GM19238 (cell line): ENCODE results near the gene RFK.

ENCODE experiments used
- DNase-seq: peaks from one replicate; pipeline ENCODE4 v3.0.0; 2011; ENCODE audit warnings: low spot score; ENCODE audit not compliant: insufficient read length

Gene RFK

GRCh38 chr9:76412638-76413037, 18.4 kb upstream of the RFK start:
- no peak for DNase-seq

- no peak for DNase-seq
Measured at GRCh38 chr9:76405868-76406267, 11.6 kb upstream of the RFK start.

DNA sequence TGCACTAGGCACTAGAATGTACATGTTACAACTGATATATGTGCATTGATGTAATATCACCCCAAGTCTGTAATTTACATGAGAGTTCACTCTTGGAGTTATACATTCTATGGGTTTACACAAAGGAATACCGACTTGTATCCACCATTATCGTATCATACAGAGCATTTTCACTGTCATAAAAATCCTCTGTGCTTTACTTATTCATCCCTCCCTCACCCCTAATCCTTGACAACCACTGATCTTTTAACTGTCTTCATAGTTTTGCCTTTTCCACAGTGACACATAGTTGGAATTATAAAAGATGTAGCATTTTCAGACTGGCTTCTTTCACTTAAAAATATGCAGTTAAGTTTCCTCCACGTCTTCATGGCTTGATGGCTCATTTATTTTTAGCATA, 11.1 kb upstream of the RFK start:
- DNase-seq: no peak

DNA sequence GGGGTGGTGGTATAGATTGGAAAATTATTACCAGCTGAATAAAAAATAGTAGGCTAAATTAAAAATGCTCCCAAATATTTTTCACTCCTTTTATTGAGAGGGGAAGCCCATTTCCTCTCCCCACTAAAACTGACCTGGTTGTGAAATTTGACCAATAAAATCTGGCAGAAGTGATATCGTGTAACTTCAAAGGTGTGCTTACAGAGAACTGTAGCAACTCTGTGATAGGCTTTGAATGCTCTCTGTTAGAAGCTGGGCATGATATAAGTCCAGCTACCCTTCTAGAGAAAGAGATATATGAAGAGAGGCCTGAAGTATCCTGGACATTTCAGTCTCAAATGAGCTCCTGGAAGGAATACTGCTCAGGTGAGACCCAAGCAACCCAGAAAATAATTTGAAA, 10.2 kb upstream of the RFK start:
- no peak for DNase-seq

GRCh38 chr9:76403352-76403751, 9.1 kb upstream of the RFK start:
- DNase-seq: peak; percentile 13

GRCh38 chr9:76401580-76402354, 7.5 kb upstream of the RFK start:
- no peak for DNase-seq

DNA sequence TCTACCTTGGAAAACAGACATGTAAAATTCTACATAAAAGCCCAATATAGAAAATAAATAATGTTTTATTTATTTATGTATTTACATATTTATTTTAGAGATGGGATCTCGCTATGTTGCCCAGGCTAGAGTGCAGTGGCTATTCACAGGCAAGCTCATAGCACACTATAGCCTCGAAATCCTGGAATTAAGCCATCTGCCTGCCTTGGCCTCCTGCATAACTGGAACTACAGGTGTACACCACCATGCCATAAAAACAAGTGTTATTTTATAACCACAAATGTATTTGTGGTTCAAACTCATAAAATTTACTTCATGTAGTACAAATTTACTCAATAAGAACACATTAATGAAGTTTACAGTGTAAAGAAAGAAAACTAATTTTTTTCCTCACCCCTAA, 7.0 kb upstream of the RFK start:
- no peak for DNase-seq

DNA sequence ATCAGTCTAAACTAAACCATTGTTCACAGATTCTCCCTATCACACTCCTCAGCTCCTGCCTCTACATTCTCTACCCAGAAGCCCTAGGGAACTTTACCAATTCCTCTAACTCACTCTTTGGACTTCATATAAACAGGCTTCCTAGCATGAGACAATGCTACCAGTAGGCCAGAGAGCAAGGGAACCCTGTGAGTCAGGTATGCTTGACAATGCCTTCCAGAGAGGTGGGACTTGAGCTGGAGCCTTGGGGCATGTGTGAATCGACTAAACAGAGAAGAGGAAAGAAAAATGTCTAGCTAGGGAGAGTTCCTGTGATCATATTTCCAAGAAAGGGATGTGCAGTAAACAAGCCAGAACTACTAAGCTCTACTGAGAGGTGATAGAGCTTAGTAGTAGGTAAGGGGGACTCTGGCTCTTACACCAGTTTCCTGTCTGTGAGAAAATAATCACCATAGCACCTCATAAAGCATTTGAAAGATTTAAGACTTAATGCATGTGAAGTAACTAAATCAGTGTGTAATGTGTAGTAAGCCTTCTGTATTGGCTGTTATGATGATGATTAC, 6.4 kb upstream of the RFK start:
- no peak for DNase-seq

DNA sequence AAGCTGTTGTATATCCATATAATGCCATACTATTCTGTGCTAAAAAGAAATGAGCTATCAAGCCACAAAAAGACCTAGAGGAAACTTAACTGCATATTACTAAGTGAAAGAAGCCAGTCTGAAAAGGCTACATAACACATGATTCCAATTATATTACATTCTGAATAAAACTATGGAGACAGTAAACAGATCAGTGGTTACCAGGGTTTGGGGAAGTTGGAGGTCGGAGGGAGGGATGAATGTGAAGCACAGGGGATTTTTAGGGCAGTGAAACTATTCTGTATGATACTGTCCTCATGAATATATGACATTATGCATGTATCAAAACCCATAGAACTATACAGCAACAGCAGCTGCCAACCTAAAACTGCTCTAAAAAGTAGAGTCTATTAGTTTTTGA, 5.6 kb upstream of the RFK start:
- DNase-seq: no peak

DNA sequence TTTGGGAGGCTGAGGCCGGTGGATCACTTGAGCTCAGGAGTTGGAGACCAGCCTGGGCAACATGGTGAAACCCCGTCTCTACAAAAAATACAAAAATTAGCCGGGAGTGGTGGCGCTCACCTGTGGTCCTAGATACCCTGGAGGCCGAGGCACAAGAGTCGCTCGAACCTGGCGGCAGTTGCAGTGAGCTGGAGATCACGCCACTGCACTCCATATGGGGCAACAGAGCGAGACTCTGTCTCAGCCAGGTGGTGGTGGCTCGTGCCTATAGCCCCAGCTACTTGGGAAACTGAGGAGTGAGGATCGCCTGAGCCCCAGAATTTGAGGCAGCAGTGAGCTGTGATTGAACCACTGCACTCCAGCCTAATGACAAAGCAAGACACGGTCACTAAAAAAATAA, 2.4 kb upstream of the RFK start:
- DNase-seq: no peak

GRCh38 chr9:76396144-76396543, 1.9 kb upstream of the RFK start:
- DNase-seq: no peak

GRCh38 chr9:76395381-76395780, 1.2 kb upstream of the RFK start:
- DNase-seq: no peak

DNA sequence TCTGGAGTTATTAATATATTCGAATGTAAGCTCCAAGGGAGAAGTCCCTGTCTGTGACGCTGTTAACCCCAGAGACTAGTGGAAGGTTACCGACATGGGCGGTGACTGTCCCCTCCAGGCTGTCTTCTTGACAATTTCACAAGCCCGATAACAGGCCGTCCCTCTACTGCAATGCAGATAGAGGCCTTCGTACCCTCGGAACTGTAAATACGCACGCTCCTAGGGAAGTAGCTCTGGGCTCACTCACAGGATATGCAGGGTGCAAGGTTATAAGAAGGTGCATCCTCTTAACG, 680 bp upstream of the RFK start:
- DNase-seq: peak; percentile 30

- no peak for DNase-seq
Measured at GRCh38 chr9:76390656-76391055, 3.6 kb downstream of the RFK start.

GRCh38 chr9:76379494-76379893, 14.7 kb downstream of the RFK start:
- no peak for DNase-seq

GRCh38 chr9:76378367-76379073, 15.7 kb downstream of the RFK start:
- no peak for DNase-seq

DNA sequence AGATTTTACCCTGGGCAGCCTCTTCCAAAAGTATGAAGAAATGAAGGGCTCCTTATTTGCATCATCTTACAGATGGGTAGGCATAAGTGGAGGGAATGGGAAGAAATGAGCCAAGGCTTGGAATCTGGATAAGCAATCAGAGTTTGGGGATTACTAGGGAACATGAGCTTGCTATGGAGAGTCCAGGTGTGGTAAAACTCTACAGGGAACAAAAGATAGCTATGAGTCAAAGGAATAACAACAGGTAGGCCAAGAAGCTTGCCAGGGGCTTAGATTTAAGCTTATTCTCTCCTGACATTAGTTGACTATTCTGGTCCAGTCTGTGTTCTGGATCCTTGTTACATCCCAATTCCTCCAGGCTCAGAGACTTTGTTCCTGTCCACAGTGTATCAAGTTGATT, 16.4 kb downstream of the RFK start:
- DNase-seq: no peak

DNA sequence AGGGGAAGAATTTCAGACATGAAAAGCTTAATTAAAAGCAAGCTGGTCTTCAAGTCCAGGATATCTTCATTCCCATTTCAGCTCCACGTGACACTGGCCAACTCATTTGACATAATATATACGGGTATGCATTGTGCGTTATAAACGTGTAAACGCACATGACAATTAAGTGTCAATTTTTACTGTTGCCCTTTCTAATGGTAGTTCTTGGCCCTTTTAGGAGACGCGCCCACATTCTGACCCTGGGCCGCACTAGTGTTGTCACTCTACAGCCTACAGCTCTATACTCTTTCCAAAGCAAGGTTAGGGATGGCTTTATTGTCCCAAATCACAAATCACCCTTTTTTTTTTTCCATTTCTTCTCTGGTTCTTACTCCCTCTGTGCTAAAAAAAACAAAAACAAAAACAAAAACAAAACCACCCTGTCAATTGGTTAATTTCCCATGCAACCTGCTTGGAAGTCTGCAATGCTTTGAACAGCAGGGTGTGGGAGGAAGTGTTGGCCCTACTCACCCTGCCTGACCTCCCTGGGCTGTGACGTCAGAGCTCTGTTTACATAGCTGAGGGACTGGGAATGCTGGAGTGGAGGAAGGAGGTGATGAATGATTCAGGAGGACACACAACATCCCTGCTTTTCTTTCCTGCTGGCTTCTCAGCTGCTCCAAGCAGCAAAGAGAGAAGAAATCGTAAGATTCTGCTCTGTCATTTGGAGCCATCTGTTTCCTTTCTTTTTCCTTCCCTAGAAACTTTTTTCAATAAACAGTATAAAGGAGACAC, 19.3 kb downstream of the RFK start:
- no peak for DNase-seq

DNA sequence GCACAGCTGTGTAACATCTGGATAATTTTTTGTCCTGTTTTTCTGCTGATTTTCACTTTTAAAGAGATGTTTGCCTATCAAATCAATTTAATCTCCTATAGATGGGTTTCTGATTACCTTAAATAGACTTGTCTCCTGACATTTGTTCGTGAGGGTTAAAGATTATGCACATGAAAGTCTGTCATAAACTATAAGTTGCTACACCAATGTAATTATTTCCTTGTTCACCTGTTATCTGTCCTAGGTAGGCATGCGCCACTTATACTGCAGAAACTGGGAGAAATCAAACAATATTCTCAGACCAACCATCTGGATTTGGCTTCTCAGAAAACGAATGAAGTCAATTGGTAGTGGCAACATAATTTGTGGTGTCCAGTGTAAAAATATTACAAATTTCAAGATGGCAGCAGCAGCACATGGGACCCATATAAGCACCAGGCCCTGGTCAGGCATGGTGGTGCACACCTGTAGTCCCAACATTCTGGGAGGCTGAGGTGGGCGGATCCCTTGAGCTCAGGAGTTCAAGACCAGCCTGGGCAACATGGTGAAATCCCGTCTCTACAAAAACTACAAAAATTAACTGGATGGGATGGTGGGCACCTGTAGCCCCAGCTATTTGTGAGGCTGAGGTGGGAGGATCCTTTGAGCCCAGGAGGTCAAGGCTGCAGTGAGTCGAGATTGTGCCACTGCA, 20.3 kb downstream of the RFK start:
- DNase-seq: no peak

GRCh38 chr9:76373173-76373783, 20.9 kb downstream of the RFK start:
- no peak for DNase-seq

DNA sequence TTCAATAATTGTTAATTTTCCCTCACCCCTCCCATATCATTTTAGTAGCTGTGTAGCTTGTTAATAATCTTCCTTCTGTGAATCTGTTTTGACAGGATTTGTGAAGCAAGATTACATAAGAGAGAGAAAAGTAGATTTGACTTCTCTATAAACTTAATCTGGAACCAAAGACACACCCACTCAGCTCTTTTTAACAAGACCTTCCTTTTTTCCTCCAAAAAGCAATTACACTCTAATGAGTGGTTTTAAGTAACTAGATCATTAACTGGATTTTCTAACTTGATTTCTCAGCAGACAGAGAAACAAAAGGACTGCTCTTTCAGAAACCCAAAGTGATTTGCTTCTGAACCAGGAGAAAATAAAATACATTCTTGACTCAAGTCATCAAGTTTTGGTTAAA, 21.9 kb downstream of the RFK start:
- DNase-seq: no peak
